HG02759 (cell line): ENCODE measurements around the gene FAM120B.

ENCODE experiments used
- ATAC-seq: cut with Tn5 transposase; IDR thresholded peaks from one replicate; pipeline ENCODE4 v1.9.1; 2021; ENCODE audit warnings: mild to moderate bottlenecking, moderate library complexity; ENCODE audit not compliant: unreplicated experiment

Gene FAM120B

GRCh38 chr6:170410241-170410640 lies 103.7 kb downstream of the FAM120B start:
- no peak for ATAC-seq

GRCh38 chr6:170415318-170415717 lies 108.8 kb downstream of the FAM120B start:
- ATAC-seq: no peak

GRCh38 chr6:170416303-170416702 lies 109.7 kb downstream of the FAM120B start:
- ATAC-seq: no peak

GRCh38 chr6:170416959-170417606 lies 110.5 kb downstream of the FAM120B start:
- ATAC-seq: no peak

GRCh38 chr6:170417881-170418280 lies 111.3 kb downstream of the FAM120B start:
- ATAC-seq: no peak

GRCh38 chr6:170420283-170420682 lies 113.7 kb downstream of the FAM120B start:
- no peak for ATAC-seq

GRCh38 chr6:170420791-170421776 lies 114.5 kb downstream of the FAM120B start:
- no peak for ATAC-seq

- ATAC-seq: no peak
Observed at GRCh38 chr6:170421921-170422320, 115.4 kb downstream of the FAM120B start.

- ATAC-seq: no peak
Observed at GRCh38 chr6:170423030-170423429, 116.5 kb downstream of the FAM120B start.

- no peak for ATAC-seq
Observed at GRCh38 chr6:170423814-170424603, 117.5 kb downstream of the FAM120B start.

- no peak for ATAC-seq
Observed at GRCh38 chr6:170424604-170425126, 118.1 kb downstream of the FAM120B start.

- no peak for ATAC-seq
Observed at GRCh38 chr6:170429450-170429849, 122.9 kb downstream of the FAM120B start.

- no peak for ATAC-seq
Observed at GRCh38 chr6:170433163-170434116, 126.9 kb downstream of the FAM120B start.

GRCh38 chr6:170434117-170434820 lies 127.7 kb downstream of the FAM120B start:
- no peak for ATAC-seq

GRCh38 chr6:170434821-170435155 lies 128.2 kb downstream of the FAM120B start:
- no peak for ATAC-seq

- no peak for ATAC-seq
Observed at GRCh38 chr6:170435766-170436165, 129.2 kb downstream of the FAM120B start.

GRCh38 chr6:170436209-170436809 lies 129.8 kb downstream of the FAM120B start:
- no peak for ATAC-seq

GRCh38 chr6:170437719-170438401 lies 131.3 kb downstream of the FAM120B start:
- ATAC-seq: no peak
